H9 (cell line): ENCODE data around the gene LPAR2. TPM values are rescaled to one million over a fixed set of nuclear protein-coding genes. Genes with fewer than 3 reads are reported as not detected.

ENCODE experiments used
- DNase-seq: peaks from one replicate; pipeline ENCODE4 v3.0.0-alpha.2; 2017
- H2AFZ ChIP-seq: one replicate; pipeline ENCODE4 v1.6.1; 2013; ENCODE audit warnings: mild to moderate bottlenecking, low read length, control low read depth, moderate library complexity
- H2AK5ac ChIP-seq: 2 replicates; pipeline ENCODE4 v1.6.1; 2013; ENCODE audit warnings: low read length, control low read depth, mixed read lengths; ENCODE audit not compliant: insufficient read length
- H2BK120ac ChIP-seq: one replicate; pipeline ENCODE4 v1.6.1; 2013; ENCODE audit warnings: low read depth, mild to moderate bottlenecking, low read length, control low read depth, inconsistent platforms; ENCODE audit not compliant: poor library complexity, severe bottlenecking
- H2BK12ac ChIP-seq: 2 replicates; pipeline ENCODE4 v1.6.1; 2013; ENCODE audit warnings: low read length, control low read depth, mixed read lengths, low read depth; ENCODE audit not compliant: insufficient read length
- H2BK15ac ChIP-seq: 2 replicates; pipeline ENCODE4 v1.6.1; 2013; ENCODE audit warnings: low read depth, low read length, control low read depth
- H2BK20ac ChIP-seq: one replicate; pipeline ENCODE4 v1.6.1; 2013; ENCODE audit warnings: low read depth, mild to moderate bottlenecking, low read length, control low read depth, inconsistent platforms; ENCODE audit not compliant: poor library complexity, severe bottlenecking
- H2BK5ac ChIP-seq: 2 replicates; pipeline ENCODE4 v1.6.1; 2013; ENCODE audit warnings: low read length, control low read depth, mixed read lengths; ENCODE audit not compliant: insufficient read length
- H3K14ac ChIP-seq: 2 replicates; pipeline ENCODE4 v1.6.1; 2013; ENCODE audit warnings: low read length, control low read depth; ENCODE audit not compliant: insufficient read depth
- H3K18ac ChIP-seq: 2 replicates; pipeline ENCODE4 v1.6.1; 2013; ENCODE audit warnings: low read depth, mild to moderate bottlenecking, mixed read lengths, low read length, control low read depth; ENCODE audit not compliant: insufficient read length
- H3K23ac ChIP-seq: 2 replicates; pipeline ENCODE4 v1.6.1; 2013; ENCODE audit warnings: low read length, control low read depth, mixed read lengths, low read depth; ENCODE audit not compliant: insufficient read length
- H3K23me2 ChIP-seq: 2 replicates; pipeline ENCODE4 v1.6.1; 2013; ENCODE audit warnings: low read depth, mild to moderate bottlenecking, mixed read lengths, low read length, control low read depth; ENCODE audit not compliant: insufficient read length, poor library complexity, severe bottlenecking
- H3K27ac ChIP-seq: 2 replicates; pipeline ENCODE4 v1.5.1; 2013; ENCODE audit warnings: low read length, control low read depth, mixed read lengths, low read depth; ENCODE audit not compliant: insufficient read length
- H3K27me3 ChIP-seq: 2 replicates; pipeline ENCODE4 v1.6.1; 2013; ENCODE audit warnings: low read length, control low read depth, inconsistent platforms; ENCODE audit not compliant: insufficient read depth
- H3K4ac ChIP-seq: 2 replicates; pipeline ENCODE4 v1.6.1; 2013; ENCODE audit warnings: low read depth, mild to moderate bottlenecking, control low read depth, inconsistent platforms, low read length, moderate library complexity
- H3K4me1 ChIP-seq: 2 replicates; pipeline ENCODE4 v1.6.1; 2013; ENCODE audit warnings: low read length, control low read depth, inconsistent platforms; ENCODE audit not compliant: insufficient read depth
- H3K4me2 ChIP-seq: 2 replicates; pipeline ENCODE4 v1.6.1; 2013; ENCODE audit warnings: low read length, control low read depth, mixed read lengths; ENCODE audit not compliant: insufficient read length, insufficient read depth
- H3K56ac ChIP-seq: 2 replicates; pipeline ENCODE4 v1.6.1; 2013; ENCODE audit warnings: low read depth, mild to moderate bottlenecking, mixed read lengths, low read length, control low read depth; ENCODE audit not compliant: insufficient read length
- H3K79me1 ChIP-seq: 2 replicates; pipeline ENCODE4 v1.6.1; 2013; ENCODE audit warnings: low read depth, mild to moderate bottlenecking, moderate library complexity, low read length, control low read depth, inconsistent platforms; ENCODE audit not compliant: insufficient read depth, poor library complexity, severe bottlenecking
- H3K79me2 ChIP-seq: 2 replicates; pipeline ENCODE4 v1.6.1; 2013; ENCODE audit warnings: low read length, control low read depth, inconsistent platforms; ENCODE audit not compliant: insufficient read depth
- H3K9ac ChIP-seq: 2 replicates; pipeline ENCODE4 v1.6.1; 2013; ENCODE audit warnings: low read length, control low read depth, mixed read lengths; ENCODE audit not compliant: insufficient read length; ENCODE audit errors: extremely low read depth
- H3K9me3 ChIP-seq: one replicate; pipeline ENCODE4 v1.6.1; 2013; ENCODE audit warnings: low read depth, low read length, inconsistent platforms; ENCODE audit not compliant: control insufficient read depth
- H3T11ph ChIP-seq: one replicate; pipeline ENCODE4 v1.6.1; 2013; ENCODE audit warnings: mild to moderate bottlenecking, low read length, control low read depth, inconsistent platforms
- H4K20me1 ChIP-seq: one replicate; pipeline ENCODE4 v1.6.1; 2013; ENCODE audit not compliant: control insufficient read depth, insufficient read length, insufficient read depth
- H4K5ac ChIP-seq: 2 replicates; pipeline ENCODE4 v1.6.1; 2013; ENCODE audit warnings: low read depth, mild to moderate bottlenecking, mixed read lengths, low read length, control low read depth; ENCODE audit not compliant: insufficient read length
- H4K8ac ChIP-seq: replicated peaks from 2 replicates; pipeline ENCODE4 v1.6.1; 2013; ENCODE audit warnings: low read length, control low read depth, mixed read lengths, low read depth; ENCODE audit not compliant: insufficient read length
- H4K91ac ChIP-seq: 2 replicates; pipeline ENCODE4 v1.6.1; 2013; ENCODE audit warnings: low read depth, mild to moderate bottlenecking, moderate library complexity, mixed read lengths, low read length, control low read depth; ENCODE audit not compliant: insufficient read length
- H3K27ac Mint-ChIP-seq, 3 experiments: 2 replicates in 2 of 3; 3 replicates in 1 of 3; pipeline ENCODE4 v1.8.0; 2020 to 2021; ENCODE audit warnings: mixed read lengths in 3 of 3, mild to moderate bottlenecking in 1 of 3, moderate library complexity in 1 of 3
- H3K27me3 Mint-ChIP-seq: 2 replicates; pipeline ENCODE4 v1.8.0; 2021; ENCODE audit warnings: low read depth, mild to moderate bottlenecking, moderate library complexity, mixed read lengths
- H3K36me3 Mint-ChIP-seq, 3 experiments: 2 replicates in 2 of 3; 3 replicates in 1 of 3; pipeline ENCODE4 v1.8.0; 2020 to 2021; ENCODE audit warnings: low read depth in 3 of 3, mixed read lengths in 3 of 3; ENCODE audit not compliant: insufficient read depth in 1 of 3
- H3K4me1 Mint-ChIP-seq, 2 experiments: 2 replicates each; pipeline ENCODE4 v1.8.0; 2020; ENCODE audit warnings: mixed read lengths in 2 of 2
- H3K4me3 Mint-ChIP-seq, 2 experiments: 2 replicates in 1 of 2; 3 replicates in 1 of 2; pipeline ENCODE4 v1.8.0; 2020 to 2021; ENCODE audit warnings: mild to moderate bottlenecking in 2 of 2, mixed read lengths in 2 of 2, moderate library complexity in 1 of 2
- H3K9me3 Mint-ChIP-seq, 2 experiments: 2 replicates in 1 of 2; 3 replicates in 1 of 2; pipeline ENCODE4 v1.8.0; 2020; ENCODE audit warnings: mild to moderate bottlenecking in 2 of 2, mixed read lengths in 2 of 2, moderate library complexity in 1 of 2
- WGBS: extraction: QIAGEN DNeasy Blood & Tissue Kit; methylation state at CpG from one replicate; pipeline ENCODE4 v1.1.7; 2013; ENCODE audit warnings: missing lambda C conversion rate, low lambda C conversion rate, mixed read lengths; ENCODE audit not compliant: insufficient read length; ENCODE audit errors: extremely low coverage; 5-methylcytosine and 5-hydroxymethylcytosine counted together
- total RNA-seq: library from RNA; stranded (reverse); gene quantifications from 2 replicates; pipeline ENCODE4 v1.2.1, GENCODE V29; 2021
- TF ChIP-seq, protein P1 (sequence below): fragments of 200-600 bp; sonication (generic); conservative IDR thresholded peaks from 3 replicates; pipeline ENCODE4 v1.8.0; 2021; ENCODE audit warnings: antibody characterized with exemption, mild to moderate bottlenecking

LPAR2 gene
- total RNA-seq, 1 experiment from 2014 or later = 51.8 TPM

DNA sequence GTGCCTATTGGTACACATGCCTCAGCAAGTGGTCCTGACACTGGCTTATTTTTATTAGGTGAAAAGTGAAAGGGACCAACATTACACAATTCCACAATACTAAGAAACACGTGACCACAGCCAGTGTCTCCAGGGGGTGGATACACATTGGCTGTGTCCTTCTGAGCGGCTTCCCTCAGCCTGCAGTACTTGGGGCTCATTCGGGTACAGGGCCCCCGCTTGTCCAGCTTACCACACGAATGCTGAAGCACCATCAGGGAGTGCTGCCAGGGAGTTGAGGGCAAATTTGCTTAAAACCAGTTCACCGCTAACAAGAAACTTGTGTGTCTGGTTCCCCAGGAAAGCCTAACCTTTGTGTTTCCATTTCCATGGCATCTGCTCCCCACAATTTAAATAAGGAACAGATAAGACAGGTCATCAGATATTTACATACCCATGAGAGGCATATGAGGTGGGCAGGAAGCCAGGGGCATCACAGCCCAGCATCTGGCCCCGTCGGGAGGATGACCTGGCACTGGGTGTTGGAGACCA lies 32.8 kb downstream of the LPAR2 start:
- no peak overlapping the region for H3K9ac ChIP-seq
- H3K9me3 Mint-ChIP-seq = no peaks in the 10 kb centered on the region
- WGBS = no CpG with 5 or more reads among the region's 8 CpGs
- no peaks in the 10 kb centered on the region for H3K23me2 ChIP-seq
- no peak overlapping the region for H2AFZ ChIP-seq
- H2BK12ac ChIP-seq = no peak overlapping the region
- TF ChIP-seq, protein P1, sequence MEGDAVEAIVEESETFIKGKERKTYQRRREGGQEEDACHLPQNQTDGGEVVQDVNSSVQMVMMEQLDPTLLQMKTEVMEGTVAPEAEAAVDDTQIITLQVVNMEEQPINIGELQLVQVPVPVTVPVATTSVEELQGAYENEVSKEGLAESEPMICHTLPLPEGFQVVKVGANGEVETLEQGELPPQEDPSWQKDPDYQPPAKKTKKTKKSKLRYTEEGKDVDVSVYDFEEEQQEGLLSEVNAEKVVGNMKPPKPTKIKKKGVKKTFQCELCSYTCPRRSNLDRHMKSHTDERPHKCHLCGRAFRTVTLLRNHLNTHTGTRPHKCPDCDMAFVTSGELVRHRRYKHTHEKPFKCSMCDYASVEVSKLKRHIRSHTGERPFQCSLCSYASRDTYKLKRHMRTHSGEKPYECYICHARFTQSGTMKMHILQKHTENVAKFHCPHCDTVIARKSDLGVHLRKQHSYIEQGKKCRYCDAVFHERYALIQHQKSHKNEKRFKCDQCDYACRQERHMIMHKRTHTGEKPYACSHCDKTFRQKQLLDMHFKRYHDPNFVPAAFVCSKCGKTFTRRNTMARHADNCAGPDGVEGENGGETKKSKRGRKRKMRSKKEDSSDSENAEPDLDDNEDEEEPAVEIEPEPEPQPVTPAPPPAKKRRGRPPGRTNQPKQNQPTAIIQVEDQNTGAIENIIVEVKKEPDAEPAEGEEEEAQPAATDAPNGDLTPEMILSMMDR = no peak
- H3K27me3 ChIP-seq = no peaks in the 10 kb centered on the region
- peaks cover 10% of the 10 kb centered on the region; the same call in 1 of the 2 replicates for H3K4me1 ChIP-seq
- H3K18ac ChIP-seq = no peak overlapping the region
- no peak overlapping the region for H4K8ac ChIP-seq
- H3K36me3 Mint-ChIP-seq = no peaks in the 10 kb centered on the region
- no peak overlapping the region for H2BK120ac ChIP-seq
- no peak overlapping the region for H2BK15ac ChIP-seq
- H3T11ph ChIP-seq = no peak overlapping the region
- H3K4me3 Mint-ChIP-seq = no peak overlapping the region
- no peak overlapping the region for H2AK5ac ChIP-seq
- H3K4ac ChIP-seq = no peak overlapping the region
- no peak overlapping the region for H2BK5ac ChIP-seq
- H3K27me3 Mint-ChIP-seq = no peaks in the 10 kb centered on the region
- no peak overlapping the region for H3K14ac ChIP-seq
- no peak overlapping the region for H3K56ac ChIP-seq
- no peaks in the 10 kb centered on the region for H3K9me3 ChIP-seq
- H3K4me2 ChIP-seq = no peak overlapping the region
- H3K4me1 Mint-ChIP-seq = peaks cover 14 to 24% of the 10 kb centered on the region in 2 experiments
- no peak overlapping the region for H2BK20ac ChIP-seq
- H3K23ac ChIP-seq = no peak overlapping the region
- no peak overlapping the region for H3K27ac ChIP-seq
- H3K79me2 ChIP-seq = no peaks in the 10 kb centered on the region
- H4K91ac ChIP-seq = no peak overlapping the region
- no peaks in the 10 kb centered on the region for H3K79me1 ChIP-seq
- H3K27ac Mint-ChIP-seq = peak overlapping the region in 1 of 3 experiments; percentile 82; a peak in 3 of 7 replicates
- H4K5ac ChIP-seq = no peak overlapping the region
- no peaks in the 10 kb centered on the region for H4K20me1 ChIP-seq
- DNase-seq = no peak
